MCF 10A (cell line): ENCODE data around the gene PTPRCAP. TPM values are rescaled to one million over a fixed set of nuclear protein-coding genes. Genes with fewer than 3 reads are reported as not detected.
A peak's percentile ranks its signal among the peaks of the same experiment; 100 is the strongest.

Experiments
- BruUV-seq: library from RNA; stranded (reverse); fragments of 400-500 nt; replicated peaks from 2 replicates; lab custom pipeline; 2021; lab: Mats Ljungman, UMichigan
- CTCF ChIA-PET: fragments of 300-600 bp; sonication (Branson Sonifier 250); formaldehyde crosslinking; extraction: SDS; loops from one replicate; lab custom pipeline; 2021; ENCODE audit warnings: antibody characterized with exemption, inconsistent platforms; lab: Yijun Ruan, JAX
- POLR2A ChIA-PET: fragments of 300-600, 350-650 bp; sonication (Branson Sonifier 250); formaldehyde crosslinking; extraction: SDS; loops from one replicate; lab custom pipeline; 2020; ENCODE audit warnings: antibody characterized with exemption, inconsistent platforms; lab: Yijun Ruan, JAX
- DNase-seq: peaks from one replicate; pipeline ENCODE4 v3.0.0-alpha.2; 2018; ENCODE audit not compliant: unreplicated experiment
- H3K27ac Mint-ChIP-seq: one replicate; pipeline ENCODE4 v1.8.0; 2022; ENCODE audit warnings: mild to moderate bottlenecking, low read depth, mixed read lengths; ENCODE audit not compliant: unreplicated experiment
- H3K27me3 Mint-ChIP-seq: one replicate; pipeline ENCODE4 v1.8.0; 2022; ENCODE audit warnings: mixed read lengths; ENCODE audit not compliant: insufficient read depth, unreplicated experiment
- H3K36me3 Mint-ChIP-seq: one replicate; pipeline ENCODE4 v1.8.0; 2022; ENCODE audit warnings: mild to moderate bottlenecking, moderate library complexity, mixed read lengths; ENCODE audit not compliant: insufficient read depth, unreplicated experiment
- H3K4me1 Mint-ChIP-seq: one replicate; pipeline ENCODE4 v1.8.0; 2022; ENCODE audit warnings: mixed read lengths; ENCODE audit not compliant: insufficient read depth, unreplicated experiment
- H3K4me3 Mint-ChIP-seq: one replicate; pipeline ENCODE4 v1.8.0; 2022; ENCODE audit warnings: mild to moderate bottlenecking, moderate library complexity, mixed read lengths; ENCODE audit not compliant: unreplicated experiment
- H3K9me3 Mint-ChIP-seq: one replicate; pipeline ENCODE4 v1.8.0; 2022; ENCODE audit warnings: mixed read lengths; ENCODE audit not compliant: unreplicated experiment
- intact Hi-C: fragments of 100-400 bp; cut with micrococcal nuclease; formaldehyde crosslinking; loops from 2 replicates; pipeline ENCODE4 v1.14.1; 2022
- total RNA-seq: library from RNA; stranded (reverse); gene quantifications from 2 replicates; pipeline ENCODE4 v1.2.3, GENCODE V29; 2022
- TF ChIP-seq, protein P1 (sequence below): fragments of 200-600 bp; IDR thresholded peaks from one replicate; pipeline ENCODE4 v1.8.0; 2022; ENCODE audit warnings: antibody characterized with exemption, mild to moderate bottlenecking; ENCODE audit not compliant: unreplicated experiment

Gene PTPRCAP
- total RNA-seq, 1 experiment from 2014 or later, result 0.86 TPM

DNA sequence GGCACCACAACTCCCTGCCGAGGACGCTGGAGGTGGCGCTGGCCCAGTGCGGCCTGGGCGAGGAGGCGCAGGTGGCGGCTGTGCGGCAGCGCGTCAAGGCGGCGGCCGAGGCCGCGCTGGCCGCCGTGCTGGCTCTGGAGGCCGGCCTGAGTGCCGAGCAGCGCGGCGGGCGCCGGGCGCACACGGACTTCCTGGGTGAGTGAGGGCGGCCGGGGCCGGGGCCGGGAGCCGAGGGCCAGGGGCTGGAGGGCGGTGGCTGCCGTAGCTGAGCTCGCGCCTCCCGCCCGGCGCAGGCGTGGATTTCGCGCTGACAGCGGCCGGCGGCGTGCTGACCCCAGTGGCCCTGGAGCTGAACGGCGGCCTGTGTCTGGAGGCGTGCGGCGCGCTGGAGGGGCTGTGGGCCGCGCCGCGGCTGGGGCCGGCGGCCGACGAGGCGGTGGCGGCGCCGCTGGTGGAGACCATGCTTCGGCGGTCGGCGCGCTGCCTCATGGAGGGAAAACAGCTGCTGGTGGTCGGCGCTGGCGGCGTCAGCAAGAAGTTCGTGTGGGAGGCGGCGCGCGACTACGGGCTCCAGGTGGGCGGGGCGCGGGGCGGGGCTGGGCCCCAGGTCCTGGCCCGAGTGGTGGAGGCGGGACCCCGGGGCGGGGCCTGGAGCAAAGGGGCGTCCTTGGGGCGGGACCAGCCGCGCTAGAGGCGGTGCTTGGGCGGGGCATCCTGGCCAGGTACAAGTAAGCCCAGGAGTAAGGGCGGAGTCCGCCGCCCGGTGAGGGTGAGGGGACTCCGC lies 16.6 kb downstream of the PTPRCAP start:
- ChIA-PET POLR2A (interaction anchor here (1.0 to 3.3 kb wide), 11 partner anchors 8 to 163 kb away, joined by 3 to 27 read pairs (median 8); partner anchors contain the start of genes GSTP1, PPP1CA, RAD9A and RPS6KB2), CTCF (interaction anchor here (0.6 to 1.3 kb wide), 2 partner anchors 45 to 69 kb away, joined by 3 read pairs; no protein-coding TSS in a partner anchor)
- no TSS peak for BruUV-seq
- peaks cover 20% of the 10 kb centered on the region for H3K4me1 Mint-ChIP-seq
- H3K4me3 Mint-ChIP-seq, result peak overlapping the region; percentile 74
- TF ChIP-seq, protein P1, sequence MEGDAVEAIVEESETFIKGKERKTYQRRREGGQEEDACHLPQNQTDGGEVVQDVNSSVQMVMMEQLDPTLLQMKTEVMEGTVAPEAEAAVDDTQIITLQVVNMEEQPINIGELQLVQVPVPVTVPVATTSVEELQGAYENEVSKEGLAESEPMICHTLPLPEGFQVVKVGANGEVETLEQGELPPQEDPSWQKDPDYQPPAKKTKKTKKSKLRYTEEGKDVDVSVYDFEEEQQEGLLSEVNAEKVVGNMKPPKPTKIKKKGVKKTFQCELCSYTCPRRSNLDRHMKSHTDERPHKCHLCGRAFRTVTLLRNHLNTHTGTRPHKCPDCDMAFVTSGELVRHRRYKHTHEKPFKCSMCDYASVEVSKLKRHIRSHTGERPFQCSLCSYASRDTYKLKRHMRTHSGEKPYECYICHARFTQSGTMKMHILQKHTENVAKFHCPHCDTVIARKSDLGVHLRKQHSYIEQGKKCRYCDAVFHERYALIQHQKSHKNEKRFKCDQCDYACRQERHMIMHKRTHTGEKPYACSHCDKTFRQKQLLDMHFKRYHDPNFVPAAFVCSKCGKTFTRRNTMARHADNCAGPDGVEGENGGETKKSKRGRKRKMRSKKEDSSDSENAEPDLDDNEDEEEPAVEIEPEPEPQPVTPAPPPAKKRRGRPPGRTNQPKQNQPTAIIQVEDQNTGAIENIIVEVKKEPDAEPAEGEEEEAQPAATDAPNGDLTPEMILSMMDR, result no peak
- H3K27me3 Mint-ChIP-seq, result no peaks in the 10 kb centered on the region
- H3K36me3 Mint-ChIP-seq, result no peaks in the 10 kb centered on the region
- no peak overlapping the region for H3K27ac Mint-ChIP-seq
- intact Hi-C loops, result no loop called here
- no peaks in the 10 kb centered on the region for H3K9me3 Mint-ChIP-seq
- peak; percentile 94 for DNase-seq

DNA sequence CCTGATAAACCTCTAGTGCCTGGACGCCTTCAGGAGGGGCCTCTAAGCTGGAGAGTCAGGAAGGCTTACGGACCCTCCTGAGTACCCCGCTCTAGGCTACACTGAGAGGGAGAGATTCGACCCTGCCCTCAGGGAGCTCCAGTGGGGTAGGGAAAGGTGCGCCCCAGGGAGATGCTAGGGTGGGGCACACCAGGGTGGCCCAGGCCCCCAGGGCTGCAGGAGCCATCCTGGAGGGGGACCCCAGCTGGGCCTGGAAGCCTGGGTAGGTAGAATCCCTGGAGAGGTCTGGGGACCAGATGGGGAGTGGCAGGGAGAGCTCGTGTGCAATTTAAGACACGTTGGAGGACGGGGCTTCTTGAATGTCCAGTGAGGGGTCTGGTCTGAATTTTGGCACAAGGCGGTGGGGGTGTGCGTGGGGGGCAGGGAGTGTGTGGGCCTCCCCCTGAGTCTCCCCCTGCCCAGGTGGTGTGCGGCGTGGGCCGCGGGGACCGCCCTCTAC lies 17.3 kb downstream of the PTPRCAP start:
- intact Hi-C loops, result no loop called here
- Mint-ChIP-seq H3K27me3 (no peaks in the 10 kb centered on the region), H3K27ac (no peak overlapping the region), H3K36me3 (no peaks in the 10 kb centered on the region), H3K4me3 (peak overlapping the region; percentile 74), H3K9me3 (no peaks in the 10 kb centered on the region), H3K4me1 (peaks cover 20% of the 10 kb centered on the region)
- TF ChIP-seq, protein P1, result no peak
- no TSS peak for BruUV-seq
- POLR2A ChIA-PET, result interaction anchor here (0.6 to 3.3 kb wide), 14 partner anchors 9 to 1040 kb away, joined by 3 to 27 read pairs (median 6); partner anchors contain the start of genes GSTP1, PPP1CA, PPP6R3 and RAD9A
- CTCF ChIA-PET, result interaction anchor here (0.6 to 1.3 kb wide), 4 partner anchors 46 to 199 kb away, joined by 3 read pairs; no protein-coding TSS in a partner anchor
- no peak for DNase-seq

DNA sequence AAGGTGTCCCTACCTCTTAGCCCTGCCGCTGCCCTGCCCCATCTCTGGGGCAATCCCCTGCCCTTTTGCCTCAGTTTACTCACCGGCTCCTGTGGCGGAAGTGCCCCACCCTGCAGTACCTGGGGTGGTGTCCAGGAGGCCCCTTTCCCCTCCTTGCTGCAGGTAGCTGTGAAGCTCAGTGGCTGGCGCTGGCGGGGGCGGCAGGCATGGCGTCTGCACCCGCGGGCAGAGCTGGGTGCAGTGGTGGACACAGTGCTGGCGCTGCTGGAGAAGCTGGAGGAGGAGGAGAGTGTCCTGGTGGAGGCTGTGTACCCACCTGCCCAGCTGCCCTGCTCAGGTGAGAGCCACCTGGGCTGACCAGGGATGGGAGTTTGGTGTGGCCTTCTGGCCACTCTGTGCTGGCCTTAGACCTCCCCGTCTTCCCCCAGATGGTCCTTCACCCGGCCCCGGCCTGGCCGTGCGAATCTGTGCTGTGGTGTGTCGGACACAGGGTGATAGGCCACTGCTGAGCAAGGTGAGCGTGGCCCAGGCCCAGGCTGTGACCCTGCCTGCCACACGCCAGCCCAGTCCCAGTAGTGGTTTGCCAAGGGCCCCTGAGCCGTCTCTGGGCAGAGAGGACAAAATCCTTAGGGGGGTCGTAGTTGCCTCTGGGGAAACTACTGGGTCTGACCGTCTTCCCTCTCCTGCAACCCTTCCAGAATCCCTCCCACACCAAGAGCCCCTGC lies 18.0 kb downstream of the PTPRCAP start:
- H3K4me3 Mint-ChIP-seq, result peak overlapping the region; percentile 74
- no peak for DNase-seq
- no peaks in the 10 kb centered on the region for H3K36me3 Mint-ChIP-seq
- H3K27ac Mint-ChIP-seq, result no peak overlapping the region
- BruUV-seq, result no TSS peak
- peaks cover 20% of the 10 kb centered on the region for H3K4me1 Mint-ChIP-seq
- ChIA-PET POLR2A (interaction anchor here (0.6 to 3.3 kb wide), 13 partner anchors 10 to 1041 kb away, joined by 3 to 27 read pairs (median 6); partner anchors contain the start of genes GSTP1, PPP1CA, PPP6R3 and RAD9A), CTCF (interaction anchor here (0.6 to 1.3 kb wide), 3 partner anchors 48 to 198 kb away, joined by 3 read pairs; no protein-coding TSS in a partner anchor)
- H3K27me3 Mint-ChIP-seq, result no peaks in the 10 kb centered on the region
- TF ChIP-seq, protein P1, result no peak
- intact Hi-C loops, result no loop called here
- H3K9me3 Mint-ChIP-seq, result no peaks in the 10 kb centered on the region
